Breast epithelium (tissue), 3 donors: ENCODE data around the gene PROX2.

ENCODE experiments used
- POLR2AphosphoS5 ChIP-seq, 3 donors: sonication (generic); formaldehyde crosslinking; IDR thresholded peaks; one replicate each; pipeline ENCODE4 v1.6.1; 2017; ENCODE audit warnings: antibody characterized with exemption in 3 of 3
- TF ChIP-seq, protein P1 (sequence below), 3 donors: fragments of 450-650 bp; IDR thresholded peaks; one replicate each; pipeline ENCODE4 v1.5.1; 2016 to 2017; ENCODE audit warnings: antibody characterized with exemption in 3 of 3, mild to moderate bottlenecking in 3 of 3, moderate library complexity in 3 of 3

DNA sequence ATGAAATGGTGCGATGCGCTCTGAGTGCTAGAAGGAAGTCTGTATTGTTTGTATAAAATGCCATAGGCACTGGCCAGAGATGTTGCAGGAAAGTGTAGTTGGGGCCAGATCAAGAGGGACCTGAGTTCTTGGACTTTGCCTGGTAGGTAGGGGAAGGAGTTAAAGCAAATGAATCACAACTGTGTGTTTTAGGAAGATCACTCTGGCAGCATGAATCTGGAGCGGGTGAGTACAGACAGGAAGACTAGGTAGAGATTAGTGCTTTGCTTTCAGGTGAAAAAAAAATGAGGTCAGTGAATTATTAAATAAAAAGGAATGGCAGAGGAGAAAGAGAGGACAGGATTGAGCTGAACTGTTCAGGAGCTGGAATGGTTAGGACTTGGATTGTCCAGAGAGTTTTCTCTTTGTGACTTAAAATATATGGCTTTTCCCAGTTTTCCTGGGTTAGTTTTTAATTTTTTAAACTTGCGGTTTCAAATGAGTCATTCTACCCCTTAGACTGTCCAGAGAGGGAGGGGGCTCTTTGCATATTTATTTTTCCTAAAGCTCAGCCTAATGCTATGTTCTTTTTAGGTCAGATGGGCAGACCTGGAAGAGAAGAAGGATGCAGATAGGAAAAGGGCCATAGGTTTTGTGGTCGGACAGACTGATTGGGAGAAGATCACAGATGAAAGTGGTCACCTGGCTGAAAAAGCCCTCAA lies 41.1 kb downstream of the PROX2 start:
- TF ChIP-seq, protein P1, sequence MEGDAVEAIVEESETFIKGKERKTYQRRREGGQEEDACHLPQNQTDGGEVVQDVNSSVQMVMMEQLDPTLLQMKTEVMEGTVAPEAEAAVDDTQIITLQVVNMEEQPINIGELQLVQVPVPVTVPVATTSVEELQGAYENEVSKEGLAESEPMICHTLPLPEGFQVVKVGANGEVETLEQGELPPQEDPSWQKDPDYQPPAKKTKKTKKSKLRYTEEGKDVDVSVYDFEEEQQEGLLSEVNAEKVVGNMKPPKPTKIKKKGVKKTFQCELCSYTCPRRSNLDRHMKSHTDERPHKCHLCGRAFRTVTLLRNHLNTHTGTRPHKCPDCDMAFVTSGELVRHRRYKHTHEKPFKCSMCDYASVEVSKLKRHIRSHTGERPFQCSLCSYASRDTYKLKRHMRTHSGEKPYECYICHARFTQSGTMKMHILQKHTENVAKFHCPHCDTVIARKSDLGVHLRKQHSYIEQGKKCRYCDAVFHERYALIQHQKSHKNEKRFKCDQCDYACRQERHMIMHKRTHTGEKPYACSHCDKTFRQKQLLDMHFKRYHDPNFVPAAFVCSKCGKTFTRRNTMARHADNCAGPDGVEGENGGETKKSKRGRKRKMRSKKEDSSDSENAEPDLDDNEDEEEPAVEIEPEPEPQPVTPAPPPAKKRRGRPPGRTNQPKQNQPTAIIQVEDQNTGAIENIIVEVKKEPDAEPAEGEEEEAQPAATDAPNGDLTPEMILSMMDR (IDR thresholded peaks at IDR 0.05): no peak
- no peak for TF ChIP-seq POLR2AphosphoS5 (IDR thresholded peaks at IDR 0.05)
